Peyer's patch (tissue), 4 donors: Measurements from ENCODE around the gene TSPAN31.

Experiments
- POLR2A ChIP-seq, 2 donors: fragments of 450-650 bp; IDR thresholded peaks; one replicate each; pipeline ENCODE4 v1.5.1; 2017; ENCODE audit warnings: antibody characterized with exemption in 2 of 2, mild to moderate bottlenecking in 2 of 2, moderate library complexity in 2 of 2
- TF ChIP-seq, protein P1 (sequence below), 6 experiments: fragments of 450-650 bp in 4 of 6; fragments of 200-600 bp in 2 of 6; sonication (generic) in 1 of 6; IDR thresholded peaks; one replicate each; pipeline ENCODE4 v1.5.1; 2017 to 2019; ENCODE audit warnings: antibody characterized with exemption in 6 of 6, mild to moderate bottlenecking in 3 of 6, moderate library complexity in 1 of 6

DNA sequence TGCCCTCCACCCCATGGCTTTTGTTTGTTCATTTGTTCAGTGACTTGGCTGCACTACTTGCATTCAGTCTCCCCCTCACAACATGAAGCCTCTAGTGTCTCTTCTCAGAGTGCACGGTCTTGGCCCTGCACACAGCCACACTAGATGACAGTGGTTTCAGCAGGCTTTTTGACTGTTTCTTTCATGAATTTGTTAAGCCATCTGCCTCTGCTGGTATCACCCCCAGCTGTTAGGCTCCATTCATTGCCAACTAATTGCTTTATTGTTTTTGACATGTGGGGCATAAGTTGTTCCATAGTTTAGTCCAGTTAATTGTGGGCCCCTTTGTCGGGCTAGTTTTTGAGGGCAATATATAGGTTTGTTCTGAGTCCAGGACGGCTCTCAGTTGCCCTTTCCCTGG, 32.1 kb upstream of the TSPAN31 start:
- TF ChIP-seq, protein P1, sequence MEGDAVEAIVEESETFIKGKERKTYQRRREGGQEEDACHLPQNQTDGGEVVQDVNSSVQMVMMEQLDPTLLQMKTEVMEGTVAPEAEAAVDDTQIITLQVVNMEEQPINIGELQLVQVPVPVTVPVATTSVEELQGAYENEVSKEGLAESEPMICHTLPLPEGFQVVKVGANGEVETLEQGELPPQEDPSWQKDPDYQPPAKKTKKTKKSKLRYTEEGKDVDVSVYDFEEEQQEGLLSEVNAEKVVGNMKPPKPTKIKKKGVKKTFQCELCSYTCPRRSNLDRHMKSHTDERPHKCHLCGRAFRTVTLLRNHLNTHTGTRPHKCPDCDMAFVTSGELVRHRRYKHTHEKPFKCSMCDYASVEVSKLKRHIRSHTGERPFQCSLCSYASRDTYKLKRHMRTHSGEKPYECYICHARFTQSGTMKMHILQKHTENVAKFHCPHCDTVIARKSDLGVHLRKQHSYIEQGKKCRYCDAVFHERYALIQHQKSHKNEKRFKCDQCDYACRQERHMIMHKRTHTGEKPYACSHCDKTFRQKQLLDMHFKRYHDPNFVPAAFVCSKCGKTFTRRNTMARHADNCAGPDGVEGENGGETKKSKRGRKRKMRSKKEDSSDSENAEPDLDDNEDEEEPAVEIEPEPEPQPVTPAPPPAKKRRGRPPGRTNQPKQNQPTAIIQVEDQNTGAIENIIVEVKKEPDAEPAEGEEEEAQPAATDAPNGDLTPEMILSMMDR (IDR thresholded peaks at IDR 0.05): no peak
- no peak for TF ChIP-seq POLR2A (IDR thresholded peaks at IDR 0.05)
